RWPE2 (cell line): ENCODE data around the gene OR6A2.

Experiments
- ATAC-seq: fragments of 200-7000 bp; cut with Tn5 transposase; 3 replicates; pipeline ENCODE4 v1.9.1; 2021; ENCODE audit warnings: low read depth
- DNase-seq: peaks from one replicate; pipeline ENCODE4 v3.0.0-alpha.2; 2020; ENCODE audit warnings: low spot score
- H3K27ac ChIP-seq: fragments of 450-650 bp; 2 replicates; pipeline ENCODE4 v1.5.1; 2017; ENCODE audit warnings: mild to moderate bottlenecking; ENCODE audit not compliant: poor library complexity, severe bottlenecking
- H3K27me3 ChIP-seq: fragments of 250-450 bp; sonication (Bioruptor Pico); 2 replicates; pipeline ENCODE4 v1.5.1; 2021; ENCODE audit warnings: mild to moderate bottlenecking, moderate library complexity; ENCODE audit not compliant: insufficient read depth, poor library complexity, severe bottlenecking
- H3K36me3 ChIP-seq: fragments of 250-450 bp; sonication (Bioruptor Pico); 2 replicates; pipeline ENCODE4 v1.5.1; 2020; ENCODE audit warnings: low read depth, mild to moderate bottlenecking, moderate library complexity
- H3K4me1 ChIP-seq: fragments of 250-450 bp; sonication (Bioruptor Pico); 2 replicates; pipeline ENCODE4 v1.5.1; 2021; ENCODE audit warnings: mild to moderate bottlenecking, moderate library complexity; ENCODE audit not compliant: insufficient read depth, poor library complexity, severe bottlenecking
- H3K4me3 ChIP-seq: fragments of 250-450 bp; sonication (Bioruptor Pico); 2 replicates; pipeline ENCODE4 v1.5.1; 2021; ENCODE audit warnings: mild to moderate bottlenecking, moderate library complexity; ENCODE audit not compliant: severe bottlenecking
- H3K9me3 ChIP-seq: fragments of 250-450 bp; sonication (Bioruptor Pico); 2 replicates; pipeline ENCODE4 v1.5.1; 2021; ENCODE audit warnings: mild to moderate bottlenecking, moderate library complexity; ENCODE audit not compliant: severe bottlenecking
- TF ChIP-seq, protein P1 (sequence below): fragments of 450-650 bp; IDR thresholded peaks from one replicate; pipeline ENCODE4 v1.5.1; 2017; ENCODE audit warnings: mild to moderate bottlenecking, moderate library complexity; ENCODE audit not compliant: poor library complexity, severe bottlenecking

The OR6A2 gene

DNA sequence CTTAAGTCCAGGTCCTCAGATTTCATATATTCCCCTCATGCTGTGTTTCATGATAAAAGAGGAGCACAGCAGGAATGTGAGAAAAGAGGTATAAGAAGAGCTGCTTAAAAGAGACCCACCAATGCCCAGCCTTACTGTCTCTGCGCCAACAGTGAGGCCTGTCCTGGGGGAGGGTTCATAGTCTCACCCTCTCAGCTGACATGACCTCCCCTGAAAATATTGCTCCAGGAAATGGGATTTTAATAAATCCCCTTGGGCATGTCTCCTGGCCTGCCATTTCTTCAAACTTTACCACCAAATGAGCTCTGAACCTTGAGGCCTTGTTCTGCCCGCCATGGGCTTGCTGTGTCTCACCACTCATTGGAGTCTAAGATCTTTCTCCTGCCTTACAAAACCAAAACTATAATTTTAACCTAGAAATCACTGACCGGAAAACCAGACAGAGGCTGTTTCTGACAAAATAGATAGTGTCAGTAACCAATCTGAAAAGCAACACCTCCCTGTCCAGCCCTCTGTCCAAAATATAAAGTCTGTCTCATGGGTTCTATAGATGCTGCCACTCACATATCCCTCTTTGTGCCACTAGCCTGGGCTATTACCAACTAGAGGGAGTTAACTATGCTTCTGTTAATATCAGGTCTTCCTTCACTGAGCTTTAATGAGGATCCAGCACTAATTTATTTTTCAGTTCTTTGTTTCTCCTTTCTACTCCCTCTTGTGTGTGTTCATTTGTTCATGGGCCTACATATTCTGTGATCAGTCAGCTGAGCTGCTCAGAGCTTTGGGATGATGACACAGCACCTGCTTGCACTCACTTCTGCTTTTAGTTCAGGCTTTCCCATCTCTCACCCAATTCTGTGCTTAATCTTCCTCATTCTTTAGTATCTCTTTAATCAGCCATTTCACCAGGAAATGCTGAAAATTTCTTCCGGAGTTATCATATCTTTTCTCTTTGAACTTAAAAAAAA lies 27.3 kb downstream of the OR6A2 start, which contains the start of gene OR2AG2:
TSS of gene OR2AG2 (minus strand) at position 51 of the 968 bp plus-strand sequence. CDS start 3,019 bp downstream, outside the sequence.
- DNase-seq, result no peak

DNA sequence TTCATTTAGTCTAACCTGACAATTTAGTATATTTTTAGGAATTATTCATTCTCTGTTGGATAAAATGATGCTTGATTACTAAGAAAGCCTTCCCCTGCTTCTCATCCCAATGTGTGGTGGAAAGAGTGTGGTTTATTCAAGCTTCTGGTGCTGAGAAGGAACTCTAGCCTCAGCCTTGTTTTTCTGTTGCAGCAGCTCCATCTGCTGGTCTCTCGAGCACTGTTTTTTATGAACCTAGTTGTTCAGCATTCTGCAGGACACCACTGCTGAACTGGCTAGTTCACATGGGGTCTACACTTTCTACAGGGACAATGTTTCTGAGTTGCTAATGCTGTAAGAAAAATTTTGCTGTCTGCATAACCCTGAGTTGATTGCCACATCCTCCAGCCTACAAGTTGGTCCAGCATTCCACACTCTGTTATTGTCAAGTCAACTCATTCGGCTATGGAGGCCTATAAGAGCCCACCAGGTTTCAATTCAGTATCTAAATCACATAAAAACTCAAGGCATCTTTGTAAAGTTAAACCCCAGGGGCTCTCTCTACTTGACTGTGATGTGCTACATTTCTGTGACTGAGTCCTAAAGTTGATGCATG lies 42.0 kb downstream of the OR6A2 start:
- H3K4me3 ChIP-seq, result no peak overlapping the region
- TF ChIP-seq, protein P1, sequence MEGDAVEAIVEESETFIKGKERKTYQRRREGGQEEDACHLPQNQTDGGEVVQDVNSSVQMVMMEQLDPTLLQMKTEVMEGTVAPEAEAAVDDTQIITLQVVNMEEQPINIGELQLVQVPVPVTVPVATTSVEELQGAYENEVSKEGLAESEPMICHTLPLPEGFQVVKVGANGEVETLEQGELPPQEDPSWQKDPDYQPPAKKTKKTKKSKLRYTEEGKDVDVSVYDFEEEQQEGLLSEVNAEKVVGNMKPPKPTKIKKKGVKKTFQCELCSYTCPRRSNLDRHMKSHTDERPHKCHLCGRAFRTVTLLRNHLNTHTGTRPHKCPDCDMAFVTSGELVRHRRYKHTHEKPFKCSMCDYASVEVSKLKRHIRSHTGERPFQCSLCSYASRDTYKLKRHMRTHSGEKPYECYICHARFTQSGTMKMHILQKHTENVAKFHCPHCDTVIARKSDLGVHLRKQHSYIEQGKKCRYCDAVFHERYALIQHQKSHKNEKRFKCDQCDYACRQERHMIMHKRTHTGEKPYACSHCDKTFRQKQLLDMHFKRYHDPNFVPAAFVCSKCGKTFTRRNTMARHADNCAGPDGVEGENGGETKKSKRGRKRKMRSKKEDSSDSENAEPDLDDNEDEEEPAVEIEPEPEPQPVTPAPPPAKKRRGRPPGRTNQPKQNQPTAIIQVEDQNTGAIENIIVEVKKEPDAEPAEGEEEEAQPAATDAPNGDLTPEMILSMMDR, result peak; percentile 76
- no peaks in the 10 kb centered on the region for H3K27me3 ChIP-seq
- no peaks in the 10 kb centered on the region for H3K36me3 ChIP-seq
- H3K9me3 ChIP-seq, result no peaks in the 10 kb centered on the region
- no peaks in the 10 kb centered on the region for H3K4me1 ChIP-seq
- ATAC-seq (peak; percentile 83), DNase-seq (no peak)
- no peak overlapping the region for H3K27ac ChIP-seq

More for the DNA sequence above, 27.3 kb downstream of the OR6A2 start, which contains the start of gene OR2AG2:
- ATAC-seq, result no peak
- no peaks in the 10 kb centered on the region for H3K36me3 ChIP-seq
- no peaks in the 10 kb centered on the region for H3K27me3 ChIP-seq
- H3K9me3 ChIP-seq, result no peaks in the 10 kb centered on the region
- H3K4me3 ChIP-seq, result no peak within 1 kb of the TSS
- H3K4me1 ChIP-seq, result no peaks in the 10 kb centered on the region
- TF ChIP-seq, protein P1, result no peak
- H3K27ac ChIP-seq, result no peak within 1 kb of the TSS

GRCh38 chr11:6755953-6756347 lies 43.5 kb downstream of the OR6A2 start:
- Histone ChIP-seq H3K27ac (no peak overlapping the region), H3K9me3 (no peaks in the 10 kb centered on the region), H3K36me3 (no peaks in the 10 kb centered on the region), H3K4me3 (no peak overlapping the region), H3K27me3 (no peaks in the 10 kb centered on the region), H3K4me1 (no peaks in the 10 kb centered on the region)
- ATAC-seq (no peak), DNase-seq (no peak)
- TF ChIP-seq, protein P1, result no peak

DNA sequence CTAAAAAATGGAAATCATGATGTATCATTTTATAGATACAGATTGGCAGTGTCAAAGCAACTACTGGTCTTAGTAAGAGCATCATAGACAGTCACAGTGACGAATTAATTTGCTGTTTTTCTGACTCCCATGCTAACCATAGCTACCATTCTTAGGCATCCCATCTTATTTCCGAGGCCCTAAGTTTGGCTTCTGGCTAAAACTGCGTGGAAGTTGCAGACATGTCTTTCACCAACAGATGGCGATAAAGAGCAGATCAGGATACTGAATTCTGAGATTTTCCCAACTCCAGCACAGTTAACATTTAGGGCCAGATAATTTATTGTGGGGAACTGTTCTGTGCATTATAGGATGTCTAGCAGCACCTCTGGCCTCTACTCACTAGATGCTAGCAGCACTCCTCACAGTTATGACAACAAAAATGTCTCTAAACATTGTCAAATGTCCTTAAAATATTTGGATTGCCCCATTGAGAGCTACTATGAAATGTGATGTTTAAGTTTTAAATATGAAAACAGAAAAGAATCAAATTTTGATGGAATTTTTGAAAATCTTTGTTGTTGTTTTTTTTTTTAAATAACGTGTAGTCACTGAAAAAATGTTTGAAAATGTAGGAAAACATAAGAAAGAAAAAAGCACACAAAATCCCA lies 44.1 kb downstream of the OR6A2 start:
- ATAC-seq, result peak; percentile 51; the same call in 2 of the 3 replicates

More for the DNA sequence above, 44.1 kb downstream of the OR6A2 start:
- Histone ChIP-seq H3K9me3 (no peaks in the 10 kb centered on the region), H3K36me3 (no peaks in the 10 kb centered on the region), H3K4me3 (no peak overlapping the region), H3K27me3 (no peaks in the 10 kb centered on the region), H3K27ac (no peak overlapping the region), H3K4me1 (no peaks in the 10 kb centered on the region)
- TF ChIP-seq, protein P1, result peak; percentile 89
- DNase-seq, result no peak
